Body of pancreas (tissue), 4 donors: Measurements from ENCODE around the gene TMEM200C. TPM values are rescaled to one million over a fixed set of nuclear protein-coding genes. Genes with fewer than 3 reads are reported as not detected.

ENCODE experiments used
- ATAC-seq: fragments of 150-250 bp; one replicate; pipeline ENCODE4 v1.9.1; 2016
- DNase-seq, 4 donors: peaks; one replicate each; pipeline ENCODE4 v3.0.0-alpha.2; 2019
- H3K27ac ChIP-seq, 4 donors: fragments of 200-600 bp; sonication (generic); 1 replicate in 3 of 4; 2 replicates in 1 of 4; pipeline versions ENCODE4 v1.5.1 to v1.6.1; 2016 to 2019; ENCODE audit warnings: mild to moderate bottlenecking in 1 of 4, mixed read lengths in 1 of 4, moderate library complexity in 1 of 4
- H3K27me3 ChIP-seq, 2 donors: fragments of 200-600 bp; sonication (generic); one replicate each; pipeline ENCODE4 v1.6.0; 2016; ENCODE audit warnings: mild to moderate bottlenecking in 1 of 2
- H3K36me3 ChIP-seq, 2 donors: fragments of 200-600 bp; sonication (generic); replicated peaks in 1 of 2; 2 replicates each; pipeline ENCODE4 v1.5.1; 2016; ENCODE audit warnings: low read depth in 2 of 2; ENCODE audit not compliant: insufficient read depth in 1 of 2
- H3K4me1 ChIP-seq: fragments of 200-600 bp; sonication (generic); one replicate; pipeline ENCODE4 v1.6.0; 2016
- H3K4me3 ChIP-seq, 2 donors: fragments of 200-600 bp; sonication (generic); 1 replicate in 1 of 2; 2 replicates in 1 of 2; pipeline ENCODE4 v1.5.1; 2016 to 2019
- H3K9me3 ChIP-seq, 3 donors: fragments of 200-600 bp; sonication (generic); 1 replicate in 2 of 3; 2 replicates in 1 of 3; pipeline ENCODE4 v1.5.1; 2016
- CTCF ChIP-seq, 7 experiments: fragments of 450-650 bp in 4 of 7; fragments of 200-600 bp in 3 of 7; sonication (generic) in 3 of 7; IDR thresholded peaks; one replicate each; pipeline ENCODE4 v1.5.1; 2016 to 2019; ENCODE audit warnings: antibody characterized with exemption in 7 of 7
- POLR2A ChIP-seq, 3 donors: fragments of 450-650 bp; IDR thresholded peaks; one replicate each; pipeline ENCODE4 v1.6.1; 2016; ENCODE audit warnings: antibody characterized with exemption in 3 of 3, mild to moderate bottlenecking in 2 of 3
- whole genome bisulfite sequencing, 2 donors: methylation state at CpG; one replicate each; pipeline ENCODE4 v1.1.5; 2017; 5-methylcytosine and 5-hydroxymethylcytosine counted together
- intact Hi-C: fragments of 100-400 bp; cut with DNase I; formaldehyde crosslinking; loops from one replicate; pipeline ENCODE4 v1.15.1; 2023
- microRNA-seq, 2 donors: library from miRNA; unstranded; fragments of <30 nt; microRNA quantifications; one replicate each; pipeline ENCODE4, GENCODE V29; 2016; ENCODE audit warnings: borderline number of aligned reads in 2 of 2, borderline replicate concordance in 2 of 2
- small RNA-seq: library from RNA; depleted of rRNA; stranded (forward); fragments of <200 nt; gene quantifications from one replicate; pipeline ENCODE3, GENCODE V24; 2016
- total RNA-seq, 2 donors: library from RNA; depleted of rRNA; stranded (reverse); fragments of >200 nt; gene quantifications; one replicate each; pipeline ENCODE4 v1.1.0, GENCODE V29; 2016

TMEM200C gene
- total RNA-seq, 2 donors from 2014 or later, result 0.78 TPM; not detected in 1

DNA sequence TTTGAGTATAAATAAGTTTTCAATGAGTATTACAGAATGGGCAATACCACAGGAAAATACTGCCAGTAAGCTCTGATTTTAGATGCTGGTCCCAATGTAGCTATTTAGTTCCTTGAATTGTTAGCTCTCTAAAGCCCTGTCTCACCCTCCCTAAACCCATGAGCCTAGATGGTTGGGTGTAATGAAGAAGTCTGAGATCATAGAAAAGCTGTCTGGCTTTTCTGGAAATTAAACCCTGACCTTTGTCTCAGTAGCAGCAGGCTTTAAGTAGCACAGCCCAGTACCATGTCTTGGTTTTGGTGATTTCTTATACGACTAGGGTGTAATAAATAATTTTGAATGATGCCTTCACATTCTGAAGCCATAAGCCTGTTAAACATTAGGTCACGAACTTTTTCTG, 55.3 kb downstream of the TMEM200C start:
- Histone ChIP-seq H3K27ac (no peak overlapping the region), H3K27me3 (no peaks in the 10 kb centered on the region), H3K4me3 (no peak overlapping the region), H3K4me1 (no peaks in the 10 kb centered on the region), H3K9me3 (no peaks in the 10 kb centered on the region), H3K36me3 (no peaks in the 10 kb centered on the region)
- DNase-seq (no peak), ATAC-seq (no peak)
- WGBS, 2 donors, result 48 to 57% methylated on average over 2 of the region's 2 CpGs
- intact Hi-C loops, result no loop called here
- no peak for TF ChIP-seq CTCF (IDR thresholded peaks at IDR 0.05)

- H3K4me1 ChIP-seq, result no peaks in the 10 kb centered on the region
- H3K36me3 ChIP-seq, result no peaks in the 10 kb centered on the region
- 71 to 83% methylated on average over 8 of the region's 8 CpGs for WGBS, 2 donors
- TF ChIP-seq POLR2A (IDR thresholded peaks at IDR 0.05) (no peak), CTCF (IDR thresholded peaks at IDR 0.05) (no peak)
- intact Hi-C loops, result no loop called here
- no peak overlapping the region for H3K27ac ChIP-seq
- H3K27me3 ChIP-seq, result no peaks in the 10 kb centered on the region
- ATAC-seq, result no peak
- DNase-seq, result no peak
- no peak overlapping the region for H3K4me3 ChIP-seq
- no peaks in the 10 kb centered on the region for H3K9me3 ChIP-seq
Measured at GRCh38 chr18:5839102-5839501, 56.2 kb downstream of the TMEM200C start.

Small RNAs within 50 kb of the gene (microRNA-seq; reads per million reads assigned to microRNA genes)
- 0 reads per million in 2 donors for gene MIR3976

Small RNAs within 50 kb of the gene (small RNA-seq; reads per million reads assigned to genes)
- gene MIR3976, result not detected
